Motor neuron (in vitro differentiated cells): Measurements from ENCODE around the gene MEPCE. TPM values are rescaled to one million over a fixed set of nuclear protein-coding genes. Genes with fewer than 3 reads are reported as not detected.

ENCODE experiments used
- ATAC-seq, 8 experiments: fragments of 200-7000 bp; cut with Tn5 transposase; replicated peaks in 6 of 8; 2 replicates each; pipeline ENCODE4 v1.8.0; 2021; ENCODE audit warnings: mild to moderate bottlenecking in 8 of 8, moderate library complexity in 8 of 8
- H3K27ac ChIP-seq, 2 donors: fragments of 250-450 bp; sonication (Bioruptor Pico); 2 replicates each; pipeline ENCODE4 v1.9.0; 2021; ENCODE audit warnings: antibody characterized with exemption in 2 of 2, mild to moderate bottlenecking in 2 of 2, moderate library complexity in 1 of 2
- H3K4me1 ChIP-seq, 2 donors: fragments of 250-450 bp; sonication (Bioruptor Pico); replicated peaks in 1 of 2; 2 replicates each; pipeline ENCODE4 v1.6.1; 2021; ENCODE audit warnings: antibody characterized with exemption in 2 of 2, mild to moderate bottlenecking in 2 of 2, moderate library complexity in 1 of 2
- H3K4me3 ChIP-seq, 5 donors: fragments of 250-450 bp; sonication (Bioruptor Pico); 2 replicates each; pipeline ENCODE4 v1.9.0; 2021; ENCODE audit warnings: antibody characterized with exemption in 5 of 5, mild to moderate bottlenecking in 5 of 5, moderate library complexity in 4 of 5
- WGBS, 10 experiments: fragments of 450-650 bp; shearing (Covaris generic); methylation state at CpG; one replicate each; pipeline ENCODE4 v1.0.0; 2022; 5-methylcytosine and 5-hydroxymethylcytosine counted together
- in situ Hi-C, 9 experiments: fragments of 400-800 bp; cut with MboI; loops; one replicate each; pipeline ENCODE4 v1.15.0; 2021; ENCODE audit warnings: low sequenced_read_pairs in 9 of 9, low pct_unique_long_range_greater_than_20kb in 2 of 9; ENCODE audit not compliant: unreplicated experiment in 9 of 9
- total RNA-seq, 8 experiments: library from RNA; unstranded; fragments of 300-600 nt; gene quantifications; 2 replicates each; pipeline versions ENCODE4 v1.2.3 to v1.2.4, GENCODE V29; 2022

Gene MEPCE
- total RNA-seq, 8 experiments from 2014 or later, result 11.5 to 54.3 (median 29.1) TPM

- in situ Hi-C loops, result no loop called here
- WGBS, 10 experiments, result 36 to 100% (median 71%) methylated on average over 1 to 2 of the region's 2 CpGs; no CpG with 5 or more reads in 1 of the 10 experiments
- ATAC-seq, result no peak
- Histone ChIP-seq H3K4me1 (peaks cover 0 to 19% of the 10 kb centered on the region in 2 donors), H3K4me3 (no peak overlapping the region), H3K27ac (no peak overlapping the region)
Observed at GRCh38 chr7:100394077-100394476, 35.6 kb upstream of the MEPCE start.

GRCh38 chr7:100396421-100396982 lies 33.1 kb upstream of the MEPCE start:
- in situ Hi-C loops, result no loop called here
- ATAC-seq, result peak in 2 of 8 experiments; percentile 43 to 53

GRCh38 chr7:100397315-100398081 lies 32.1 kb upstream of the MEPCE start:
- peak; percentile 11 to 96 (median 25) for ATAC-seq
- in situ Hi-C loops, result no loop called here
- Histone ChIP-seq H3K4me1 (peaks cover 0 to 13% of the 10 kb centered on the region in 2 donors), H3K4me3 (no peak overlapping the region), H3K27ac (no peak overlapping the region)
- WGBS, 10 experiments, result 57 to 100% (median 80%) methylated on average over 1 to 4 of the region's 13 CpGs; no CpG with 5 or more reads in 6 of the 10 experiments

More at GRCh38 chr7:100396421-100396982, 33.1 kb upstream of the MEPCE start:
- Histone ChIP-seq H3K4me1 (peaks cover 0 to 10% of the 10 kb centered on the region in 2 donors), H3K4me3 (no peak overlapping the region), H3K27ac (no peak overlapping the region)
- 35 to 83% (median 71%) methylated on average over 1 to 8 of the region's 9 CpGs for WGBS, 10 experiments

- WGBS, 10 experiments, result 17 to 90% (median 33%) methylated on average over 1 to 2 of the region's 2 CpGs; no CpG with 5 or more reads in 3 of the 10 experiments
- Histone ChIP-seq H3K27ac (no peak overlapping the region), H3K4me3 (no peak overlapping the region), H3K4me1 (peaks cover 0 to 13% of the 10 kb centered on the region in 2 donors)
- in situ Hi-C loops, result no loop called here
- peak in 5 of 8 experiments; percentile 58 to 73 (median 67) for ATAC-seq
Observed at GRCh38 chr7:100398239-100398638, 31.4 kb upstream of the MEPCE start.

GRCh38 chr7:100400041-100400440 lies 29.6 kb upstream of the MEPCE start:
- WGBS, 10 experiments, result 84 to 100% (median 96%) methylated on average over 1 to 3 of the region's 3 CpGs; no CpG with 5 or more reads in 4 of the 10 experiments
- ATAC-seq, result no peak
- Histone ChIP-seq H3K27ac (no peak overlapping the region), H3K4me1 (peaks cover 0 to 13% of the 10 kb centered on the region in 2 donors), H3K4me3 (no peak overlapping the region)
- in situ Hi-C loops, result no loop called here

- in situ Hi-C loops, result no loop called here
- ATAC-seq, result peak in 6 of 8 experiments; percentile 59 to 83 (median 75)
- H3K27ac ChIP-seq, result no peak overlapping the region
- 13 to 100% (median 80%) methylated on average over 1 to 3 of the region's 11 CpGs; no CpG with 5 or more reads in 5 of the 10 experiments for WGBS, 10 experiments
- no peak overlapping the region for H3K4me3 ChIP-seq
- peaks cover 0 to 13% of the 10 kb centered on the region in 2 donors for H3K4me1 ChIP-seq
Observed at GRCh38 chr7:100400656-100401055, 29.0 kb upstream of the MEPCE start.

- no peak overlapping the region for H3K4me3 ChIP-seq
- in situ Hi-C loops, result no loop called here
- WGBS, 10 experiments, result 40 to 100% (median 73%) methylated on average over 1 to 5 of the region's 5 CpGs; no CpG with 5 or more reads in 4 of the 10 experiments
- peak in 1 of 8 experiments; percentile 18 for ATAC-seq
- peaks cover 0 to 13% of the 10 kb centered on the region in 2 donors for H3K4me1 ChIP-seq
- no peak overlapping the region for H3K27ac ChIP-seq
Observed at GRCh38 chr7:100401811-100402210, 27.8 kb upstream of the MEPCE start.

- no peak for ATAC-seq
- in situ Hi-C loops, result no loop called here
- WGBS, 10 experiments, result 71 to 100% (median 94%) methylated on average over 1 to 2 of the region's 2 CpGs; no CpG with 5 or more reads in 5 of the 10 experiments
- Histone ChIP-seq H3K4me3 (no peak overlapping the region), H3K4me1 (peaks cover 0 to 13% of the 10 kb centered on the region in 2 donors), H3K27ac (no peak overlapping the region)
Observed at GRCh38 chr7:100402241-100402640, 27.4 kb upstream of the MEPCE start.

- peak in 1 of 8 experiments; percentile 27 for ATAC-seq
- 0 to 65% (median 36%) methylated on average over 1 to 6 of the region's 6 CpGs for WGBS, 10 experiments
- Histone ChIP-seq H3K4me1 (peaks cover 0 to 2% of the 10 kb centered on the region in 2 donors), H3K4me3 (no peak overlapping the region), H3K27ac (no peak overlapping the region)
- in situ Hi-C loops, result no loop called here
Observed at GRCh38 chr7:100406767-100407166, 22.9 kb upstream of the MEPCE start.

GRCh38 chr7:100407285-100408180 lies 22.1 kb upstream of the MEPCE start:
- no peak overlapping the region for H3K4me3 ChIP-seq
- WGBS, 10 experiments, result 0 to 63% (median 39%) methylated on average over 4 to 12 of the region's 12 CpGs
- in situ Hi-C loops, result no loop called here
- peak; percentile 41 to 99 (median 72) for ATAC-seq
- H3K4me1 ChIP-seq, result no peaks in the 10 kb centered on the region
- no peak overlapping the region for H3K27ac ChIP-seq

GRCh38 chr7:100411101-100411500 lies 18.5 kb upstream of the MEPCE start:
- WGBS, 10 experiments, result 42 to 93% (median 85%) methylated on average over 2 to 6 of the region's 6 CpGs; no CpG with 5 or more reads in 1 of the 10 experiments
- no peak overlapping the region for H3K4me3 ChIP-seq
- in situ Hi-C loops, result no loop called here
- no peak for ATAC-seq
- no peaks in the 10 kb centered on the region for H3K4me1 ChIP-seq
- no peak overlapping the region for H3K27ac ChIP-seq

- Histone ChIP-seq H3K27ac (no peak overlapping the region), H3K4me1 (no peaks in the 10 kb centered on the region), H3K4me3 (no peak overlapping the region)
- in situ Hi-C loops, result no loop called here
- ATAC-seq, result peak in 4 of 8 experiments; percentile 47 to 81 (median 58)
Observed at GRCh38 chr7:100413346-100413745, 16.3 kb upstream of the MEPCE start.
